GM23338 (cell line): ENCODE results near the gene MYO7B. TPM values are rescaled to one million over a fixed set of nuclear protein-coding genes. Genes with fewer than 3 reads are reported as not detected.

Experiments used
- ATAC-seq: fragments of 200-7000 bp; cut with Tn5 transposase; 3 replicates; pipeline ENCODE4 v1.9.1; 2020
- DNase-seq: peaks from one replicate; pipeline ENCODE4 v3.0.0-alpha.2; 2015; ENCODE audit warnings: low spot score
- H2AFZ ChIP-seq: fragments of 200-600 bp; sonication (generic); 2 replicates; pipeline ENCODE4 v1.8.0; 2016; ENCODE audit warnings: antibody characterized with exemption, mild to moderate bottlenecking, moderate library complexity
- H3F3A ChIP-seq: fragments of 200-600 bp; sonication (generic); replicated peaks from 2 replicates; pipeline ENCODE4 v1.8.0; 2017; ENCODE audit warnings: antibody characterized with exemption, mixed run types, low read depth
- H3K27ac ChIP-seq: fragments of 200-600 bp; sonication (generic); 2 replicates; pipeline ENCODE4 v1.6.1; 2016; ENCODE audit warnings: low read depth
- H3K27me3 ChIP-seq: fragments of 200-600 bp; sonication (generic); 2 replicates; pipeline ENCODE4 v1.8.0; 2016; ENCODE audit warnings: mild to moderate bottlenecking, mixed run types, moderate library complexity; ENCODE audit not compliant: insufficient read depth
- H3K36me3 ChIP-seq: fragments of 200-600 bp; sonication (generic); 2 replicates; pipeline ENCODE4 v1.8.0; 2016; ENCODE audit warnings: mild to moderate bottlenecking; ENCODE audit not compliant: insufficient read depth
- H3K4me1 ChIP-seq: fragments of 200-600 bp; sonication (generic); 2 replicates; pipeline ENCODE4 v1.8.0; 2016; ENCODE audit warnings: mild to moderate bottlenecking, moderate library complexity; ENCODE audit not compliant: insufficient read depth
- H3K4me2 ChIP-seq: fragments of 200-600 bp; sonication (generic); 2 replicates; pipeline ENCODE4 v1.7.1; 2017; ENCODE audit warnings: mixed run types
- H3K4me3 ChIP-seq: fragments of 200-600 bp; sonication (generic); 2 replicates; pipeline ENCODE4 v1.6.1; 2016; ENCODE audit warnings: mixed run types
- H3K79me2 ChIP-seq: fragments of 200-600 bp; sonication (generic); replicated peaks from 2 replicates; pipeline ENCODE4 v1.8.0; 2017; ENCODE audit warnings: mild to moderate bottlenecking; ENCODE audit not compliant: insufficient read depth
- H3K9me2 ChIP-seq: fragments of 200-600 bp; sonication (generic); 2 replicates; pipeline ENCODE4 v1.8.0; 2017; ENCODE audit not compliant: insufficient read depth
- H4K20me1 ChIP-seq: fragments of 200-600 bp; sonication (generic); replicated peaks from 2 replicates; pipeline ENCODE4 v1.8.0; 2017; ENCODE audit warnings: mild to moderate bottlenecking; ENCODE audit not compliant: insufficient read depth
- H3K27ac Mint-ChIP-seq: 2 replicates; pipeline ENCODE4 v1.8.0; 2020; ENCODE audit warnings: inconsistent platforms, mild to moderate bottlenecking, moderate library complexity, mixed read lengths
- H3K27me3 Mint-ChIP-seq: 3 replicates; pipeline ENCODE4 v1.8.0; 2022; ENCODE audit warnings: low read depth, mild to moderate bottlenecking, moderate library complexity, mixed read lengths, inconsistent platforms; ENCODE audit not compliant: insufficient read depth, poor library complexity
- H3K36me3 Mint-ChIP-seq: 3 replicates; pipeline ENCODE4 v1.8.0; 2021; ENCODE audit warnings: low read depth, mild to moderate bottlenecking, inconsistent platforms, moderate library complexity, mixed read lengths
- H3K4me1 Mint-ChIP-seq: 3 replicates; pipeline ENCODE4 v1.8.0; 2020; ENCODE audit warnings: mild to moderate bottlenecking, inconsistent platforms, mixed read lengths
- H3K4me3 Mint-ChIP-seq: 3 replicates; pipeline ENCODE4 v1.8.0; 2021; ENCODE audit warnings: moderate library complexity, mild to moderate bottlenecking, inconsistent platforms, mixed read lengths
- H3K9me3 Mint-ChIP-seq: 3 replicates; pipeline ENCODE4 v1.8.0; 2020; ENCODE audit warnings: moderate library complexity, mild to moderate bottlenecking, inconsistent platforms, mixed read lengths
- CREB1 ChIP-seq: fragments of 250-450 bp; sonication (Bioruptor Pico); IDR thresholded peaks from 2 replicates; pipeline ENCODE4 v1.5.0; 2020; ENCODE audit warnings: low read depth, mild to moderate bottlenecking, moderate library complexity
- EZH2 ChIP-seq: fragments of 200-600 bp; sonication (generic); IDR thresholded peaks from one replicate; pipeline ENCODE4 v1.8.0; 2017; ENCODE audit warnings: antibody characterized with exemption, mild to moderate bottlenecking, low read depth; ENCODE audit not compliant: unreplicated experiment
- EZH2phosphoT487 ChIP-seq: fragments of 200-600 bp; sonication (generic); IDR thresholded peaks from one replicate; pipeline ENCODE4 v1.8.1; 2018; ENCODE audit warnings: antibody characterized with exemption; ENCODE audit not compliant: unreplicated experiment
- JUNB ChIP-seq: IDR thresholded peaks from one replicate; pipeline ENCODE4 v1.6.1; 2016; ENCODE audit warnings: antibody characterized with exemption; ENCODE audit not compliant: unreplicated experiment
- NANOG ChIP-seq: IDR thresholded peaks from 2 replicates; pipeline ENCODE4 v1.6.1; 2016; ENCODE audit warnings: antibody characterized with exemption, borderline replicate concordance
- STAT1 ChIP-seq: IDR thresholded peaks from one replicate; pipeline ENCODE4 v1.6.1; 2016; ENCODE audit warnings: antibody characterized with exemption; ENCODE audit not compliant: unreplicated experiment
- ZNF331 ChIP-seq: fragments of 250-450 bp; sonication (Bioruptor Pico); IDR thresholded peaks from 2 replicates; pipeline ENCODE4 v1.5.0; 2020; ENCODE audit warnings: low read depth, mild to moderate bottlenecking, moderate library complexity
- polyA plus RNA-seq: library from polyadenylated mRNA; unstranded; fragments of >200 nt; fragmentation: Nextera tagmentation; extraction: Ambion mirVana; gene quantifications from 2 replicates; pipeline ENCODE4 v1.2.1, GENCODE V29; 2016
- total RNA-seq: library from RNA; depleted of rRNA; stranded (reverse); fragments of >200 nt; shearing (Covaris generic); gene quantifications from 2 replicates; pipeline ENCODE4 v1.2.3, GENCODE V29; 2014
- TF ChIP-seq, protein P1 (sequence below): fragments of 250-450 bp; sonication (Bioruptor Pico); IDR thresholded peaks from 2 replicates; pipeline ENCODE4 v1.5.0; 2020; ENCODE audit warnings: mild to moderate bottlenecking, moderate library complexity
- TF ChIP-seq, protein P2 (sequence below), 2 experiments: fragments of 200-600 bp in 1 of 2; sonication (generic) in 1 of 2; conservative IDR thresholded peaks; 2 replicates each; pipeline versions ENCODE4 v1.5.1 to v1.6.1; 2016 to 2017; ENCODE audit warnings: antibody characterized with exemption in 2 of 2, low read depth in 2 of 2, mild to moderate bottlenecking in 2 of 2, moderate library complexity in 1 of 2

MYO7B gene
- total and polyA plus RNA-seq, 2 experiments from 2014 or later, result not detected

DNA sequence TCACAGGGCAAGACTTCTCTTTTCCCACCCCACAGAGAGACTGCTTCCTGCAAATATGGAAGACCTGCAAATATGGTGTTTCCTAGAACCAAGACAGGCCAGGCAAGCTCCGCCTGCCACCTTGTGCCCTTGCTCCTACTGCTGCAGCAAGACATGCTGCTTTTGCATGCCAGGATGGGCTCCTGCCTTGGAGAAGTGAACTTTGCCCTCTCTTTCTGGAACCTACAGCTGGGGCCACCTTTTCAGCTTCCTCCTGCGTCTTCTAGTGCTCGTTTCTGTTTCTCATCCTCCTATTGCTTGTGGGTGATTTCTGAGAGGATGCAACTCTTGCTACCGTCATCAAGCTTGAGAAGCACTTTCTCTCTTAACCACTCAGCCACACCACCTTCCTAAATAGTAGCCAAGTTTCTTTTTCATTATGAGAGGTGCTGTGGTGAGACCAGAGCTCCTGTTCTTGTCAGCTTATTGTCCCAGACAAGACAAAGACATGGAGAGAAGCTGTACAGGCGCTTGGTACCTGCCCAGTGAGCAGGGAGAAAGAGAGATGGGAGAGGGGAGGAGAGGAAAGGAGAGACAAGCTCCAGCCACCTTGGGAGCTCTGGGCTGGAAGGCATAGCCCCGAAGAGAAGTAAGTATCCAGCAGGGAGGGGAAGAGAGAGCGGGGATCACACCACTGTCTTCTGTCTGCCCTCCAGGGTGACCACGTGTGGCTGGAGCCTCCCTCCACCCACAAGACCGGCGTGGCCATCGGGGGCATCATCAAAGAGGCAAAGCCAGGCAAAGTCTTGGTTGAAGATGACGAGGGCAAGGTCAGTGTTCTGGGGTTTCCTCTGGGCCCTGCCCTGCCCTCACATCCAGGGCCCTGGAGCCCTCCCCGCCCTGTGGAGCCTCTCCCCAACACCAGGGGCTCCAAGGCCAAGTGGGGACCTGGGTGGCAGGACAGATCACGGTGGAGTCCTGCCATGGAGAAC lies 28.3 kb downstream of the MYO7B start:
- Mint-ChIP-seq H3K27me3 (peaks cover 6% of the 10 kb centered on the region), H3K36me3 (no peaks in the 10 kb centered on the region), H3K9me3 (no peaks in the 10 kb centered on the region; the same call in 2 of the 3 replicates), H3K4me3 (no peak overlapping the region), H3K27ac (no peak overlapping the region), H3K4me1 (peaks cover 8% of the 10 kb centered on the region)
- ATAC-seq (no peak), DNase-seq (no peak)
- H3K4me3 ChIP-seq, result no peak overlapping the region
- TF ChIP-seq JUNB (no peak), EZH2phosphoT487 (no peak), CREB1 (CRISPR knock-in tag) (no peak), ZNF331 (CRISPR knock-in tag) (no peak), EZH2 (no peak), NANOG (no peak), STAT1 (no peak)
- TF ChIP-seq, protein P1, sequence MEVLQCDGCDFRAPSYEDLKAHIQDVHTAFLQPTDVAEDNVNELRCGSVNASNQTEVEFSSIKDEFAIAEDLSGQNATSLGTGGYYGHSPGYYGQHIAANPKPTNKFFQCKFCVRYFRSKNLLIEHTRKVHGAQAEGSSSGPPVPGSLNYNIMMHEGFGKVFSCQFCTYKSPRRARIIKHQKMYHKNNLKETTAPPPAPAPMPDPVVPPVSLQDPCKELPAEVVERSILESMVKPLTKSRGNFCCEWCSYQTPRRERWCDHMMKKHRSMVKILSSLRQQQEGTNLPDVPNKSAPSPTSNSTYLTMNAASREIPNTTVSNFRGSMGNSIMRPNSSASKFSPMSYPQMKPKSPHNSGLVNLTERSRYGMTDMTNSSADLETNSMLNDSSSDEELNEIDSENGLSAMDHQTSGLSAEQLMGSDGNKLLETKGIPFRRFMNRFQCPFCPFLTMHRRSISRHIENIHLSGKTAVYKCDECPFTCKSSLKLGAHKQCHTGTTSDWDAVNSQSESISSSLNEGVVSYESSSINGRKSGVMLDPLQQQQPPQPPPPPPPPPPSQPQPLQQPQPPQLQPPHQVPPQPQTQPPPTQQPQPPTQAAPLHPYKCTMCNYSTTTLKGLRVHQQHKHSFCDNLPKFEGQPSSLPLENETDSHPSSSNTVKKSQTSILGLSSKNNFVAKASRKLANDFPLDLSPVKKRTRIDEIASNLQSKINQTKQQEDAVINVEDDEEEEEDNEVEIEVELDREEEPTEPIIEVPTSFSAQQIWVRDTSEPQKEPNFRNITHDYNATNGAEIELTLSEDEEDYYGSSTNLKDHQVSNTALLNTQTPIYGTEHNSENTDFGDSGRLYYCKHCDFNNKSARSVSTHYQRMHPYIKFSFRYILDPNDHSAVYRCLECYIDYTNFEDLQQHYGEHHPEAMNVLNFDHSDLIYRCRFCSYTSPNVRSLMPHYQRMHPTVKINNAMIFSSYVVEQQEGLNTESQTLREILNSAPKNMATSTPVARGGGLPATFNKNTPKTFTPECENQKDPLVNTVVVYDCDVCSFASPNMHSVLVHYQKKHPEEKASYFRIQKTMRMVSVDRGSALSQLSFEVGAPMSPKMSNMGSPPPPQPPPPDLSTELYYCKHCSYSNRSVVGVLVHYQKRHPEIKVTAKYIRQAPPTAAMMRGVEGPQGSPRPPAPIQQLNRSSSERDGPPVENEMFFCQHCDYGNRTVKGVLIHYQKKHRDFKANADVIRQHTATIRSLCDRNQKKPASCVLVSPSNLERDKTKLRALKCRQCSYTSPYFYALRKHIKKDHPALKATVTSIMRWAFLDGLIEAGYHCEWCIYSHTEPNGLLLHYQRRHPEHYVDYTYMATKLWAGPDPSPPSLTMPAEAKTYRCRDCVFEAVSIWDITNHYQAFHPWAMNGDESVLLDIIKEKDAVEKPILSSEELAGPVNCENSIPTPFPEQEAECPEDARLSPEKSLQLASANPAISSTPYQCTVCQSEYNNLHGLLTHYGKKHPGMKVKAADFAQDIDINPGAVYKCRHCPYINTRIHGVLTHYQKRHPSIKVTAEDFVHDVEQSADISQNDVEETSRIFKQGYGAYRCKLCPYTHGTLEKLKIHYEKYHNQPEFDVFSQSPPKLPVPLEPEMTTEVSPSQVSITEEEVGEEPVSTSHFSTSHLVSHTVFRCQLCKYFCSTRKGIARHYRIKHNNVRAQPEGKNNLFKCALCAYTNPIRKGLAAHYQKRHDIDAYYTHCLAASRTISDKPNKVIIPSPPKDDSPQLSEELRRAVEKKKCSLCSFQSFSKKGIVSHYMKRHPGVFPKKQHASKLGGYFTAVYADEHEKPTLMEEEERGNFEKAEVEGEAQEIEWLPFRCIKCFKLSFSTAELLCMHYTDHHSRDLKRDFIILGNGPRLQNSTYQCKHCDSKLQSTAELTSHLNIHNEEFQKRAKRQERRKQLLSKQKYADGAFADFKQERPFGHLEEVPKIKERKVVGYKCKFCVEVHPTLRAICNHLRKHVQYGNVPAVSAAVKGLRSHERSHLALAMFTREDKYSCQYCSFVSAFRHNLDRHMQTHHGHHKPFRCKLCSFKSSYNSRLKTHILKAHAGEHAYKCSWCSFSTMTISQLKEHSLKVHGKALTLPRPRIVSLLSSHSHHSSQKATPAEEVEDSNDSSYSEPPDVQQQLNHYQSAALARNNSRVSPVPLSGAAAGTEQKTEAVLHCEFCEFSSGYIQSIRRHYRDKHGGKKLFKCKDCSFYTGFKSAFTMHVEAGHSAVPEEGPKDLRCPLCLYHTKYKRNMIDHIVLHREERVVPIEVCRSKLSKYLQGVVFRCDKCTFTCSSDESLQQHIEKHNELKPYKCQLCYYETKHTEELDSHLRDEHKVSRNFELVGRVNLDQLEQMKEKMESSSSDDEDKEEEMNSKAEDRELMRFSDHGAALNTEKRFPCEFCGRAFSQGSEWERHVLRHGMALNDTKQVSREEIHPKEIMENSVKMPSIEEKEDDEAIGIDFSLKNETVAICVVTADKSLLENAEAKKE (CRISPR knock-in tag), result no peak
- TF ChIP-seq, protein P2, sequence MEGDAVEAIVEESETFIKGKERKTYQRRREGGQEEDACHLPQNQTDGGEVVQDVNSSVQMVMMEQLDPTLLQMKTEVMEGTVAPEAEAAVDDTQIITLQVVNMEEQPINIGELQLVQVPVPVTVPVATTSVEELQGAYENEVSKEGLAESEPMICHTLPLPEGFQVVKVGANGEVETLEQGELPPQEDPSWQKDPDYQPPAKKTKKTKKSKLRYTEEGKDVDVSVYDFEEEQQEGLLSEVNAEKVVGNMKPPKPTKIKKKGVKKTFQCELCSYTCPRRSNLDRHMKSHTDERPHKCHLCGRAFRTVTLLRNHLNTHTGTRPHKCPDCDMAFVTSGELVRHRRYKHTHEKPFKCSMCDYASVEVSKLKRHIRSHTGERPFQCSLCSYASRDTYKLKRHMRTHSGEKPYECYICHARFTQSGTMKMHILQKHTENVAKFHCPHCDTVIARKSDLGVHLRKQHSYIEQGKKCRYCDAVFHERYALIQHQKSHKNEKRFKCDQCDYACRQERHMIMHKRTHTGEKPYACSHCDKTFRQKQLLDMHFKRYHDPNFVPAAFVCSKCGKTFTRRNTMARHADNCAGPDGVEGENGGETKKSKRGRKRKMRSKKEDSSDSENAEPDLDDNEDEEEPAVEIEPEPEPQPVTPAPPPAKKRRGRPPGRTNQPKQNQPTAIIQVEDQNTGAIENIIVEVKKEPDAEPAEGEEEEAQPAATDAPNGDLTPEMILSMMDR (conservative IDR thresholded peaks at IDR 0.05; ENCODE audit: low read depth in 2 of 2), result no peak
- H3K4me2 ChIP-seq, result no peak overlapping the region
- H3K27ac ChIP-seq, result no peak overlapping the region
- H3F3A ChIP-seq, result no peaks in the 10 kb centered on the region
- H2AFZ ChIP-seq, result no peak overlapping the region
- H3K4me1 ChIP-seq, result no peaks in the 10 kb centered on the region; the same call in 1 of the 2 replicates
- H3K36me3 ChIP-seq, result no peaks in the 10 kb centered on the region
- H3K27me3 ChIP-seq, result no peaks in the 10 kb centered on the region
- no peaks in the 10 kb centered on the region for H3K9me2 ChIP-seq
- no peaks in the 10 kb centered on the region for H3K79me2 ChIP-seq
- no peaks in the 10 kb centered on the region for H4K20me1 ChIP-seq
